ENCODE results near the gene HIF1AN.

GRCh38 chr10:100520811-100521210 lies 14.9 kb upstream of the HIF1AN start:
- TF ChIP-seq, protein P1, sequence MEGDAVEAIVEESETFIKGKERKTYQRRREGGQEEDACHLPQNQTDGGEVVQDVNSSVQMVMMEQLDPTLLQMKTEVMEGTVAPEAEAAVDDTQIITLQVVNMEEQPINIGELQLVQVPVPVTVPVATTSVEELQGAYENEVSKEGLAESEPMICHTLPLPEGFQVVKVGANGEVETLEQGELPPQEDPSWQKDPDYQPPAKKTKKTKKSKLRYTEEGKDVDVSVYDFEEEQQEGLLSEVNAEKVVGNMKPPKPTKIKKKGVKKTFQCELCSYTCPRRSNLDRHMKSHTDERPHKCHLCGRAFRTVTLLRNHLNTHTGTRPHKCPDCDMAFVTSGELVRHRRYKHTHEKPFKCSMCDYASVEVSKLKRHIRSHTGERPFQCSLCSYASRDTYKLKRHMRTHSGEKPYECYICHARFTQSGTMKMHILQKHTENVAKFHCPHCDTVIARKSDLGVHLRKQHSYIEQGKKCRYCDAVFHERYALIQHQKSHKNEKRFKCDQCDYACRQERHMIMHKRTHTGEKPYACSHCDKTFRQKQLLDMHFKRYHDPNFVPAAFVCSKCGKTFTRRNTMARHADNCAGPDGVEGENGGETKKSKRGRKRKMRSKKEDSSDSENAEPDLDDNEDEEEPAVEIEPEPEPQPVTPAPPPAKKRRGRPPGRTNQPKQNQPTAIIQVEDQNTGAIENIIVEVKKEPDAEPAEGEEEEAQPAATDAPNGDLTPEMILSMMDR (IDR thresholded peaks at IDR 0.05) = no peak
- TF ChIP-seq POLR2A (IDR thresholded peaks at IDR 0.05) = no peak
